ENCODE data around the gene ULBP2. TPM values are rescaled to one million over a fixed set of nuclear protein-coding genes. Genes with fewer than 3 reads are reported as not detected.
"Not testable (repeated sequence)": the region's sequence is repeated elsewhere in the genome, so short reads cannot be mapped to it uniquely, and the experiment has no call there.

ULBP2 gene
- total RNA-seq, 8 experiments from 2014 or later, result 0.54 to 43.6 (median 3.2) TPM

GRCh38 chr6:149974394-149974793 lies 32.6 kb downstream of the ULBP2 start:
- in situ Hi-C loops (cut with MboI; ENCODE audit: low pct_unique_long_range_greater_than_20kb in 2 of 9, low sequenced_read_pairs in 9 of 9, unreplicated experiment in 9 of 9); H3K27ac ChIP-seq; H3K4me1 ChIP-seq (replicated peaks in 1 of 2); H3K4me3 ChIP-seq: not testable (repeated sequence)
- peak in 2 of 8 experiments; percentile 5 to 57 for ATAC-seq (replicated peaks in 6 of 8)
- 20 to 60% (median 33%) methylated on average over 1 to 3 of the region's 6 CpGs; no CpG with 5 or more reads in 5 of the 10 experiments for WGBS, 10 experiments

DNA sequence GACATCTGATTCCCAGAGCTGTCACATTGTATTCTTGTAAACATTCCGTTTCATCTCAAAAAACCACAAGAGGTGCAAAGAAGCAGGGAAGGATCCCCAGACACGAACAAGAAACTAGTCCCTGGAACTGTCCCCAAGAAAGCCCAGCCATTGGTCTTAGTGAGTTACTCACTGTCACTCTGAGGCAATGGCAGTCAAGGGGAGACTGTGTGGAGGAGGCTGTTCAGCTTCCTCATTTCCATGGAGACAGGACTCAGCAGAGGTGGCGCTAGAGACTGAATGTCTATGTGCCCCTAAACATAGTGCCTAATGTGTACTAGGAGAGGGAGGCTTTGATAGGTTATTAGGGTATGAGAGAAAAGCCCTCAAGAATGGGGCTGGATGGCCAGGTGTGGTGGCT lies 33.0 kb downstream of the ULBP2 start:
- no peak overlapping the region for H3K4me3 ChIP-seq
- in situ Hi-C loops (cut with MboI; ENCODE audit: low pct_unique_long_range_greater_than_20kb in 2 of 9, low sequenced_read_pairs in 9 of 9, unreplicated experiment in 9 of 9), result no loop called here

GRCh38 chr6:149975400-149975799 lies 33.6 kb downstream of the ULBP2 start:
- in situ Hi-C loops (cut with MboI; ENCODE audit: low pct_unique_long_range_greater_than_20kb in 2 of 9, low sequenced_read_pairs in 9 of 9, unreplicated experiment in 9 of 9), result no loop called here
- Histone ChIP-seq H3K4me1 (replicated peaks in 1 of 2) (no peaks in the 10 kb centered on the region), H3K4me3 (no peak overlapping the region), H3K27ac (no peak overlapping the region)
- no peak for ATAC-seq (replicated peaks in 6 of 8)

More for the DNA sequence above, 33.0 kb downstream of the ULBP2 start:
- 0 to 25% (median 15%) methylated on average over 1 to 3 of the region's 3 CpGs; no CpG with 5 or more reads in 4 of the 10 experiments for WGBS, 10 experiments
- peak in 5 of 8 experiments; percentile 13 to 52 (median 24) for ATAC-seq (replicated peaks in 6 of 8)
- Histone ChIP-seq H3K27ac (no peak overlapping the region), H3K4me1 (replicated peaks in 1 of 2) (no peaks in the 10 kb centered on the region)

- no peak for ATAC-seq (replicated peaks in 6 of 8)
- 19 to 50% (median 39%) methylated on average over 1 to 4 of the region's 4 CpGs; no CpG with 5 or more reads in 5 of the 10 experiments for WGBS, 10 experiments
- no peak overlapping the region for H3K4me3 ChIP-seq
- no peaks in the 10 kb centered on the region for H3K4me1 ChIP-seq (replicated peaks in 1 of 2)
- in situ Hi-C loops (cut with MboI; ENCODE audit: low pct_unique_long_range_greater_than_20kb in 2 of 9, low sequenced_read_pairs in 9 of 9, unreplicated experiment in 9 of 9), result no loop called here
- H3K27ac ChIP-seq, result no peak overlapping the region
Measured at GRCh38 chr6:149977221-149977620, 35.4 kb downstream of the ULBP2 start.

- H3K4me3 ChIP-seq, result no peak overlapping the region
- ATAC-seq (replicated peaks in 6 of 8), result peak in 1 of 8 experiments; percentile 23
- in situ Hi-C loops (cut with MboI; ENCODE audit: low pct_unique_long_range_greater_than_20kb in 2 of 9, low sequenced_read_pairs in 9 of 9, unreplicated experiment in 9 of 9), result no loop called here
Measured at GRCh38 chr6:149978610-149979009, 36.8 kb downstream of the ULBP2 start.

GRCh38 chr6:149979293-149979692 lies 37.5 kb downstream of the ULBP2 start:
- in situ Hi-C loops (cut with MboI; ENCODE audit: low pct_unique_long_range_greater_than_20kb in 2 of 9, low sequenced_read_pairs in 9 of 9, unreplicated experiment in 9 of 9), result no loop called here
- ATAC-seq (replicated peaks in 6 of 8), result no peak
- H3K4me3 ChIP-seq, result no peak overlapping the region
- 15 to 83% (median 54%) methylated on average over 1 to 6 of the region's 6 CpGs; no CpG with 5 or more reads in 1 of the 10 experiments for WGBS, 10 experiments
- H3K27ac ChIP-seq, result no peak overlapping the region
- H3K4me1 ChIP-seq (replicated peaks in 1 of 2), result no peaks in the 10 kb centered on the region

More at GRCh38 chr6:149978610-149979009, 36.8 kb downstream of the ULBP2 start:
- Histone ChIP-seq H3K4me1 (replicated peaks in 1 of 2) (no peaks in the 10 kb centered on the region), H3K27ac (no peak overlapping the region)

DNA sequence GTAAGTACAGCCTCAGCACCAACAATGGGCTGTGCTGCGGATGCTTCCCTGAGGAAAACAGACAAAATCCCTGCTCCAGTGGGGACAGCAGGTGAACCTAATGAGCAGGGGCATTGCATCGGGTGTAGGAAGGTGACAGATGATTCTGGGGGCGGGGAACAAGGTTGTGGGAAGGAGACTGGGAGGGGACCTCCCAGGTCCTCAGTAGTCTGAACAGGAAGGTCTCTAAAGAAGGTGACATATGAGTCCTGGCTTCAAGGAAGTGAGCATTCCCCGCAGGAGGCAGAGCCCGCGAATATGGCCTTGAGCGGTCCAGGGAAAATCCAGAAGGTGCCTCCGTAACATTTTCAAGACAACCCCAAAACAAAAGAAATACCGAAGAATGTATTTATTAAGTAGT lies 41.3 kb downstream of the ULBP2 start:
- Histone ChIP-seq H3K4me3 (no peak overlapping the region), H3K27ac (no peak overlapping the region), H3K4me1 (replicated peaks in 1 of 2) (no peaks in the 10 kb centered on the region)
- no peak for ATAC-seq (replicated peaks in 6 of 8)
- in situ Hi-C loops (cut with MboI; ENCODE audit: low pct_unique_long_range_greater_than_20kb in 2 of 9, low sequenced_read_pairs in 9 of 9, unreplicated experiment in 9 of 9), result no loop called here
- whole genome bisulfite sequencing, 10 experiments, result 5 to 71% (median 25%) methylated on average over 1 to 8 of the region's 9 CpGs; no CpG with 5 or more reads in 1 of the 10 experiments

- WGBS, 10 experiments, result 0 to 100% (median 19%) methylated on average over 1 to 5 of the region's 5 CpGs; no CpG with 5 or more reads in 4 of the 10 experiments
Measured at GRCh38 chr6:149984773-149985172, 43.0 kb downstream of the ULBP2 start.

DNA sequence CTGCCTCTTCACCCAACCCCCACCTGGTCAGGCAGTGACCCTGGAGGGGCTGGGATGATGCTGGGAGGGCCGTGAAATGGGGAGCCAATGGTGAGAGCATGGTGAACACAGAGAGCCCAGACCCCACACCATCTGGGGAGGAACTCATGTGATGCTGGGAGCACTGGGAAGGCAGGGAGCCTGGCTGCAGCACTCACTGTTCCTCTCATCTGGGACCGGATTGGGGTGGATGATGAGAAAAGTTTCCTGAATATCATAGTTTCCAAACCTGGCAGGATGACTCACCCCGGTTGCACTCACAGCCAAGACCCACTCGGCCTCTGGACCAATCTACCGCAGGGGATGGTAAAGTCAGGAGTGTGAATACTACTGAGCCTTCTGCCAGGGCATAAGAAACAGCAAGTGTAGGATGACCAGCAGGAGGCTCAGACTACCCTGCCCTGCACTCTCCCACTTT lies 43.7 kb downstream of the ULBP2 start:
- peak in 1 of 8 experiments; percentile 20 for ATAC-seq (replicated peaks in 6 of 8)
- 0 to 20% (median 0%) methylated on average over 1 to 4 of the region's 5 CpGs; no CpG with 5 or more reads in 5 of the 10 experiments for WGBS, 10 experiments
- Histone ChIP-seq H3K4me1 (replicated peaks in 1 of 2) (peaks cover 0 to 9% of the 10 kb centered on the region in 2 donors), H3K27ac (no peak overlapping the region), H3K4me3 (no peak overlapping the region)
- in situ Hi-C loops (cut with MboI; ENCODE audit: low pct_unique_long_range_greater_than_20kb in 2 of 9, low sequenced_read_pairs in 9 of 9, unreplicated experiment in 9 of 9), result no loop called here

More at GRCh38 chr6:149984773-149985172, 43.0 kb downstream of the ULBP2 start:
- no peak overlapping the region for H3K4me3 ChIP-seq
- in situ Hi-C loops (cut with MboI; ENCODE audit: low pct_unique_long_range_greater_than_20kb in 2 of 9, low sequenced_read_pairs in 9 of 9, unreplicated experiment in 9 of 9), result no loop called here
- H3K27ac ChIP-seq, result no peak overlapping the region
- no peak for ATAC-seq (replicated peaks in 6 of 8)
- H3K4me1 ChIP-seq (replicated peaks in 1 of 2), result peaks cover 0 to 1% of the 10 kb centered on the region in 2 donors

- 12 to 69% (median 49%) methylated on average over 1 to 2 of the region's 2 CpGs for WGBS, 10 experiments
- in situ Hi-C loops (cut with MboI; ENCODE audit: low pct_unique_long_range_greater_than_20kb in 2 of 9, low sequenced_read_pairs in 9 of 9, unreplicated experiment in 9 of 9), result no loop called here
- ATAC-seq (replicated peaks in 6 of 8), result no peak
- H3K4me3 ChIP-seq, result no peak overlapping the region
- peaks cover 0 to 17% of the 10 kb centered on the region in 2 donors for H3K4me1 ChIP-seq (replicated peaks in 1 of 2)
- H3K27ac ChIP-seq, result no peak overlapping the region
Measured at GRCh38 chr6:149987602-149988107, 45.8 kb downstream of the ULBP2 start.

DNA sequence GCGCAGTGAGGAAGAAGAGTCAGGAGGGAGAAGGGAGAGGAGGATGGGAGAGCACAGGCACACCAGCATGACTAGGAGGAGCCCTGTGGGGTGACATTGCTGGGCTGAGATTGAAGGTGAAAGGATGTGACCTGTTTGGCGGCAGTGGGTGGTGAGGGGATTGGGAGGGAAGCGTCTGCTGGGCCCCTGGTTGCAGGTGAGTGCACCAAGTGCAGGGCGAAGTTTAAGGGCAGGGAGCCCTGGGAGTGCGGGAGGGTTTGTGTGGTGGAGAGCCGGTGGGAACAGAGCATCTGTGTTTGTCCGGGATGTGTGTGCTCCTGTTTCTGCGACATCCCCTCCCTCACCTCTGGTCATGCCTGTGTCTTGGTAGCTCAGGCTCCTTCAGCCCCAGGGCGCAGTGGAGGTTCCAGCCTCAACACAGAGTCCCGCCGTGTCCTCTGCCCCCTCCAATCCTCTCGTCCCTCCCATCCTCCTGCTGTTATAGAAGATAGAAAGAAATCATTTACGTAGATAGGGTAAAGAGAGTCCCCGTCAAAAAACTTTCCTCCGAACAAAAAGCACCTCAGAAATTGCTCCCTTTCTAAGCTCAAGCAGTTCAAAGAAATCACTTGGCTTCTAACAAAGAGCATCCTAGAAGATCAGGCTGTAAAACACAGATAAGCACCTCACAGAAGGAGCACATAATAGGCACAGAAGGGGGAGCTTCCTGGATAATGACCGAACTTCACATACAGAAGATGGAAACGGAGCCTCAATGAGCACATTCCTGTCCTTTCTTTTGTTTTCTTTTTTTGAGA lies 46.9 kb downstream of the ULBP2 start:
- peaks cover 0 to 17% of the 10 kb centered on the region in 2 donors for H3K4me1 ChIP-seq (replicated peaks in 1 of 2)
- H3K4me3 ChIP-seq, result no peak overlapping the region
- WGBS, 10 experiments, result 0 to 25% (median 6%) methylated on average over 1 to 13 of the region's 17 CpGs
- no peak overlapping the region for H3K27ac ChIP-seq
- in situ Hi-C loops (cut with MboI; ENCODE audit: low pct_unique_long_range_greater_than_20kb in 2 of 9, low sequenced_read_pairs in 9 of 9, unreplicated experiment in 9 of 9), result no loop called here
- no peak for ATAC-seq (replicated peaks in 6 of 8)

- H3K27ac ChIP-seq, result no peak overlapping the region
- H3K4me1 ChIP-seq (replicated peaks in 1 of 2), result peaks cover 0 to 17% of the 10 kb centered on the region in 2 donors
- in situ Hi-C loops (cut with MboI; ENCODE audit: low pct_unique_long_range_greater_than_20kb in 2 of 9, low sequenced_read_pairs in 9 of 9, unreplicated experiment in 9 of 9), result no loop called here
- WGBS, 10 experiments, result 0 to 14% (median 0%) methylated on average over 1 to 26 of the region's 32 CpGs; no CpG with 5 or more reads in 2 of the 10 experiments
- peak in 7 of 8 experiments; percentile 19 to 50 (median 33) for ATAC-seq (replicated peaks in 6 of 8)
- H3K4me3 ChIP-seq, result peak overlapping the region in 3 of 5 donors; percentile 21 to 33 (median 24)
Measured at GRCh38 chr6:149990212-149990660, 48.4 kb downstream of the ULBP2 start.

DNA sequence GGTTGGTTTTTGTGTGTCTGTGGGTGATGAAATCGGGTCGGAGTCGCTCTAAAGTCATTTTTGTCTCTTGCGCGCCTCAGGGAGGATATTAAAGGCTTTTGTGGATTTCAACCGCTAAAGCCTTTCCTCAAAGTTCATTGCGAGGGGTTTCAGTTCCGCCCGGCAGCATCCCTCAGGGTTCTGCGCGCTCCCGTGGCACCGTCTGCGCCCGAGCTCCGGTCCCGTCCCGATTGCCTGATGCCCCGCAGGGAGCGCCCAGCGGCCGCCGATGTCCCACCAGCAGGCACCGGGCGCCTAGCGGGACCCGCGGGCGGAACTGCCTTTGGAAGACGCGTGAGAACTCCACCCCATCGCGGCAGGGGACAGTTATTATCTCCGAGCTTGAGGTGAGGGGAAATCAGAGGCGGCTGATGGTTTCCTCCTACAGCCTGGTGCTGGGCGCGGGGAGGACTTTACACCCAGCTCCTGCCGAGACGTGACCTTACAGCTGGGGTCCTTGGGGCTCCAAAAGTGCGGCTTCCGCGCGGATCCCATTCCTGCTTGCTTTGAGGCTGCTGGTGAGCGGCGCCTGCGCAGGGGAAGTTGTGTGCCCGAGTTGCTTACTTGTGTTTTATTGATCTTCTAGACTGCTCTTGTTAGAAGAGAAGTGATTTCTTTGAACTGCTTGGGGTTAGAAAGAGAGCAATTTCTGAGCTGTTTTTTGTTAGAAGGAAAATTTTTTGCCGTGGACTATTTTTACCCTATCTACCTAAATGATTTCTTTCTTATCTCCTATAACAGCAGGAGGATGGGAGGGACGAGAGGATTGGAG lies 49.1 kb downstream of the ULBP2 start:
- peak in 7 of 8 experiments; percentile 37 to 67 (median 61) for ATAC-seq (replicated peaks in 6 of 8)
- in situ Hi-C loops (cut with MboI; ENCODE audit: low pct_unique_long_range_greater_than_20kb in 2 of 9, low sequenced_read_pairs in 9 of 9, unreplicated experiment in 9 of 9), result no loop called here
- Histone ChIP-seq H3K27ac (no peak overlapping the region), H3K4me1 (replicated peaks in 1 of 2) (peaks cover 0 to 17% of the 10 kb centered on the region in 2 donors), H3K4me3 (peak overlapping the region in 4 of 5 donors; percentile 10 to 33 (median 22))
- 0 to 7% (median 3%) methylated on average over 1 to 21 of the region's 49 CpGs; no CpG with 5 or more reads in 1 of the 10 experiments for WGBS, 10 experiments

All from motor neuron (in vitro differentiated cells).